Measurements from ENCODE around the gene FBXL14.

FBXL14 gene

GRCh38 chr12:1593174-1594005 is 991 bp downstream of the FBXL14 start:
- DNase-seq (ENCODE audit: low spot score) = peak; percentile 46

GRCh38 chr12:1592444-1593173 is 1.8 kb downstream of the FBXL14 start:
- peak; percentile 60 for DNase-seq (ENCODE audit: low spot score)

GRCh38 chr12:1591543-1591942 is 2.8 kb downstream of the FBXL14 start:
- no peak for DNase-seq (ENCODE audit: low spot score)

- peak; percentile 68 for DNase-seq (ENCODE audit: low spot score)
Observed at GRCh38 chr12:1591034-1591433, 3.3 kb downstream of the FBXL14 start.

GRCh38 chr12:1590221-1590979 is 4.0 kb downstream of the FBXL14 start:
- no peak for DNase-seq (ENCODE audit: low spot score)

GRCh38 chr12:1588575-1588947 is 5.8 kb downstream of the FBXL14 start:
- DNase-seq (ENCODE audit: low spot score) = no peak

- DNase-seq (ENCODE audit: low spot score) = no peak
Observed at GRCh38 chr12:1587927-1588574, 6.3 kb downstream of the FBXL14 start.

GRCh38 chr12:1584326-1584725 is 10.1 kb downstream of the FBXL14 start:
- no peak for DNase-seq (ENCODE audit: low spot score)

GRCh38 chr12:1583421-1584078 is 10.8 kb downstream of the FBXL14 start:
- DNase-seq (ENCODE audit: low spot score) = peak; percentile 70

- DNase-seq (ENCODE audit: low spot score) = no peak
Observed at GRCh38 chr12:1582709-1583050, 11.7 kb downstream of the FBXL14 start.

GRCh38 chr12:1581973-1582708 is 12.2 kb downstream of the FBXL14 start:
- no peak for DNase-seq (ENCODE audit: low spot score)

GRCh38 chr12:1580526-1580925 is 13.9 kb downstream of the FBXL14 start:
- no peak for DNase-seq (ENCODE audit: low spot score)

GRCh38 chr12:1579651-1580435 is 14.5 kb downstream of the FBXL14 start:
- no peak for DNase-seq (ENCODE audit: low spot score)

- DNase-seq (ENCODE audit: low spot score) = no peak
Observed at GRCh38 chr12:1576410-1577241, 17.8 kb downstream of the FBXL14 start.

GRCh38 chr12:1575408-1576401 is 18.7 kb downstream of the FBXL14 start:
- DNase-seq (ENCODE audit: low spot score) = no peak

- DNase-seq (ENCODE audit: low spot score) = no peak
Observed at GRCh38 chr12:1574865-1575259, 19.5 kb downstream of the FBXL14 start.

GRCh38 chr12:1573960-1574864 is 20.2 kb downstream of the FBXL14 start:
- no peak for DNase-seq (ENCODE audit: low spot score)
